HG03196 (cell line): ENCODE results near the gene JAM2.
"Not testable (repeated sequence)": the region's sequence is repeated elsewhere in the genome, so short reads cannot be mapped to it uniquely, and the experiment has no call there.

Experiments
- ATAC-seq: cut with Tn5 transposase; IDR thresholded peaks from one replicate; pipeline ENCODE4 v1.9.1; 2021; ENCODE audit not compliant: unreplicated experiment

The JAM2 gene

DNA sequence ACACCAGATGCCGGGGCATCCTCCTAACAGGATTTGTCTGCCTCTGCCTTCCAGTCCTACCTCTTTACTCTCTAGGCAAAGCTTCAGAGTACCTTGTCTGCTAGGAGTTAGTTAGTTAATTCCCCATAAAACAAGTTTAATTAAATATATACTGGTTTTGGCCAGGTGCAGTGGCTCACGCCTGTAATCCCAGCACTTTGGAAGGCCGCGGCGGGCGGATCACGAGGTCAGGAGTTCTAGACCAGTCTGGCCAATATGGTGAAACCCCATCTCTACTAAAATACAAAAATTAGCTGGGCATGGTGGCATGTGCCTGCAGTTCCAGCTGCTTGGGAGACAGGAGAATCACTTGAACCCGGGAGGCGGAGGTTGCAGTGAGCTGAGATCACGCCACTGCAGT, 75.0 kb downstream of the JAM2 start:
- not testable (repeated sequence) for ATAC-seq

DNA sequence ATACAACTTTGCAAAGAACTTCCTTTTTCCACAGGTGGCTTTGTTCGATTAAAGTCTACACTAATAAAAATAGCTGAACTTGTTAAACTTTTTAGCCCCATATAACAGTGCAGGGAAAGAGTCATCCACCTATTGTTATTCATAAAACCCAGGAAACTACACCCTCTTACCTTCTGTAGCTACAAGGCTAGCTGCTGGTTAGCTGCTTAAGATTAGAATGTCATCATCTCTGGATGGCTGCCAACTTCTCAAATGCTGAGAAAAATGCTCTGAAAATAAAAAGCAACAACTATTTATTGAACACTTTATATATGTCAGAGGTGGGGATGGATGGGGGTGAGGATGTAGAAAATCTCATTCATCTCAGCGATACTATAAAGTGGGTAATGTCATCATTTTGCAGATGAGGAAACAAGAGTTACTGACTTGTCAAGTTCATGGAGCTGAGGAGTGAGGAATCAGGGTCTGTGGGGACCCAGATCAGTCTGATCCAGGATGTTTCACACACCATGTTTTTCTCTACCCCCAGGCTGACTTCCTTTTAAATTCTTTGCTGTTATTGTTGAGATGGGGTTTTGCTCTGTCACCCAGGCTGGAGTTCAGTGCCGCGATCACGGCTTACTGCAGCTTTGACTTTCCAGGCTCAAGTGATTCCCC, 78.6 kb downstream of the JAM2 start:
- no peak for ATAC-seq

DNA sequence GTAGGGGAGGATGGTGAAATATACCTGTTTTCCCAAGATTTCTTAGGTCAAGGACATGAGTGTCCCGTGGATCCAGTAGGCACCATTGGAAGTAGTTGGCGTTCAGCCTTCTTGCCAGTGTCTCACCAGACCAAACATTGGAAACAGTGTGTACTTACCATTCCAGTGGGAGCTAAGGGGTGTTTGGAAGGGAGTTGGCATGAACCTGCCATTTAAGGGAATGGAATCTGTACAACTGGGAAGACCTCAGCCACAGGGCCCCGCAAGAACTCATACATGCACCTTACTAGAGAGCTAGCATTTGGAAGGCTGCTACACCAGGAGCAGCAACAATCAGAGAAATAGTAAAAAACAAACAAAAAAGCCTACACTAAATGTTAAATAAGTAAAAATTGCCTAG, 82.9 kb downstream of the JAM2 start:
- ATAC-seq: no peak

DNA sequence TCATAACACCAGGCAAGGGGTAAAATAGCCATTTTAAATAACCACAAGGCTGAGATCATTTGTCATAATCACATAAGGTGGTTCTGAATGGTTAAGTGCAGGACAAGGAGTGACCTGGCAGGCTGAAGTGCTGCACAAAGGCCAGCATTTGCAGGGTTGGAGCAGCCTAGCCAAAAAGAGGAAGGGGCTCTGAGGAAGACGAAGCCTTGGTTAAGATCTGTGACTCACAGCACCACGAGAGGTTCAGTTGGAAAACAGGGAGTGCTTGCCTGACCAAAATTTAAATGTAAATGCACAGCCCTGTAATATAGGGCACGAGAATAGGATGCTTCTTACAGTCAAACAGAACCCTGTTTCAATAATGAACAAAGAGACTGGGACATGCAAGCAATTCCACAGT, 83.6 kb downstream of the JAM2 start:
- no peak for ATAC-seq

DNA sequence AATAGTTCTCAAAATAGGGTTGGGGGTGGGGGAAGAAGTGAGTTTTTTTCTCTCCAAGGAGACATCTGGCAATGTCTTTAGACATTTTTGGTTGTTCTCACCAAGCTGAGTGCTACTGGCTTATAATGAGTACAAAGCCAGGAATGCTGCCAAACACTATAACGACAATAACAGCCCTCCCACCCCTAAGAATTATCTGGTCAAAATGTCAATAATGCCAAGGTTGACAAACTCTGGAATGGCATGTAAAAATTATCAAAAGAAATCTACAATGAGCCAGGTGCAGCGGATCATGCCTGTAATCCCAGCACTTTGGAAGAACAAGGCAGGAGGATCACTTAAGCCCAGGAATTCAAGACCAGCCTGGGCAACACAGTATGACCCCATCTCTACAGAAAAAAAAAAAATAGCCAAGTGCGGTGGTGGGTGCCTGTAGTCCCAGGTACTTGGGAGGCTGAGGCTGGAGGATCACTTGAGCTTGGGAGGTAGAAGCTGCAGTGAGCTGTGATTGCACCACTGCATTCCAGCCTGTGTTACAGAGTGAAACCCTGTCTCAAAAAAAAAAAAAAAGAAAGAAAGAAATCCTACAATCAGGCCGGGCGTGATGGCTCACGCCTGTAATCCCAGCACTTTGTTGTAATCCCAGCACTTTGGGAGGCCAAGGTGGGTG, 93.2 kb downstream of the JAM2 start:
- ATAC-seq: no peak

DNA sequence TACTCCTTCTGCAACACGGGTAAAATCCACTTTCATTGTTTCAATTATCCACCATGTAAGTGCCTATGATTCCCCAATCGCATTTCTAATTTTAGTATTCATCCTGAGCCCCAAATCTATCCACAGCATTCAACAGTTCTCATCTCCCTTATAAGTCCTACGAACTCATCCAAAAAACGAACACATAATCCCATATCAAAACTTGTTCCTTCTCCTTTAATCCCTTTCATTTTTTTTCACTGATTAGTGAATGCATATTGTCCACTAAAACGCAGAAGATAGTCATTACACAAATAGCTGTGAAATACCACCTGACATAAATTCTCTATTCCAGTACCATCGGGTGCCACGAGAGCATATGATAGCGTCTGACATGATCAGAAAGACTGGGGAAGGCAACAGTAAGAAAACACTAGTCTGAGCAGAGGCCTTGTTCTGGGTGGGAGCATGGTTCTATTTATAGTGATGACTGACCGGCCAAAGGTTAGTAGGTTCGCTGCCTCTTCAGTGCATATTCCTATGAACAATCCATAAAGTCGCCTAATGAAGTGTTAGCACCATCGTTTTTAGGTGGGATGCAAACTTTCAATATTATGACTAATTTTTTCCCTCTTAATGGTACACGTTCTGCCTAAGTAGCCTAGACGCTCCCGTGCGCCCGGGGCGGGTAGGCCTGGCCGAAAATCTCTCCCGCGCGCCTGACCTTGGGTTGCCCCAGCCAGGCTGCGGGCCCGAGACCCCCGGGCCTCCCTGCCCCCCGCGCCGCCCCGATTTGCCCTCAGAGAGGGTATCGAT, 95.0 kb downstream of the JAM2 start:
- ATAC-seq: peak; percentile 8

DNA sequence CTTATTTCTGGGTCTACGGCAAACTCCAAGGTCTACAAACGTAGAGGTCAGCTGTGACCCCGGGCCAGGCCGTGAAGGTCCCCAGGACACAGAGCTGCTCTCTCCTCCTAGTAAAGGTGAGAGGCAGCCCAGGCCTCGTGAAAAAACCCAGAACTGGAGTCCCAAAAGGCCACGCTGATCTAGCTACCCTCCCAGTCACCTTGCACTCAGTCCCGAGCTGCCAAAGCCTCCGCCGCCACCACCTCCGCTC, 95.5 kb downstream of the JAM2 start:
- peak; percentile 3 for ATAC-seq

DNA sequence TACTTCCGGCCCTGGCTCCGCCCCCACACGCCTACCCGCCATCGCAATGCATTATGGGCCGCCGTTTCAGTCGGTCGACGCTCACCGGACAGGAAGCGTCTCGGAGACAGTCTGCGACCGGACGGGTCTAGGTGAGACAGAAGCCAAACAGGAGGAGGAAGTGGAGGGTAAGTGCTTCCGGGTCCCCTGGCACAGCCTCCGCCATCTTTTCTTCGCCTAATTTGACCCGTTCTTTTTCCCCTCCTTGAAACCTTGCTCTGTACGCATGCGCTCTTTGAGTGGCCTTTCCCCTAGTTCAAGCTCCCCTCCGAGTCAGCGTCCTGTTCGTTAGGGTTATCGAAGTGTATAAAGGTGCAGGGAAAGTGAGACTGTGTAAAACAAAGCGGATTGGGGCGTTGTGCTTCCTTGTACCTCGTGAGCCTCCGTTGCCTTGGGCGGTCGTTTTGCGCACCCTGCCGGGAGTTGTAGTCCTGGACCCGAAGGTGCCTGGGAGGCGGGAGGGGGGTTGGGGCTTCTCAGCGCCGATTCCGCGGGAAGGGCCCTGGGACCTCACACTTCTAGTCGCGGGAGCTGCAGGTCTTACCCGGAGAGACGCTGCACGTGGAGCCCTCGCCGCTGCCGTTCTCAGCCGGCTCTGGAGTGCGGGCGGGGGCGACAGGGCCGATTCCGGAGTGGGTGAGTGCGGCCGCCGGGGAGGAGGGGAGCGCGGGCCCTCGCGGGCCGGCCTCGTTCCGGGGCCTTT, 96.0 kb downstream of the JAM2 start, which contains the start of the genes ATP5PF and GABPA:
Gene ATP5PF, minus strand, starts transcription at position 1 of the 742 bp plus-strand sequence. CDS start 5,110 bp downstream, outside the sequence.
Gene GABPA, plus strand, starts transcription at position 69 of the 742 bp plus-strand sequence. CDS start 6,627 bp downstream, outside the sequence.
- ATAC-seq: peak; percentile 91

DNA sequence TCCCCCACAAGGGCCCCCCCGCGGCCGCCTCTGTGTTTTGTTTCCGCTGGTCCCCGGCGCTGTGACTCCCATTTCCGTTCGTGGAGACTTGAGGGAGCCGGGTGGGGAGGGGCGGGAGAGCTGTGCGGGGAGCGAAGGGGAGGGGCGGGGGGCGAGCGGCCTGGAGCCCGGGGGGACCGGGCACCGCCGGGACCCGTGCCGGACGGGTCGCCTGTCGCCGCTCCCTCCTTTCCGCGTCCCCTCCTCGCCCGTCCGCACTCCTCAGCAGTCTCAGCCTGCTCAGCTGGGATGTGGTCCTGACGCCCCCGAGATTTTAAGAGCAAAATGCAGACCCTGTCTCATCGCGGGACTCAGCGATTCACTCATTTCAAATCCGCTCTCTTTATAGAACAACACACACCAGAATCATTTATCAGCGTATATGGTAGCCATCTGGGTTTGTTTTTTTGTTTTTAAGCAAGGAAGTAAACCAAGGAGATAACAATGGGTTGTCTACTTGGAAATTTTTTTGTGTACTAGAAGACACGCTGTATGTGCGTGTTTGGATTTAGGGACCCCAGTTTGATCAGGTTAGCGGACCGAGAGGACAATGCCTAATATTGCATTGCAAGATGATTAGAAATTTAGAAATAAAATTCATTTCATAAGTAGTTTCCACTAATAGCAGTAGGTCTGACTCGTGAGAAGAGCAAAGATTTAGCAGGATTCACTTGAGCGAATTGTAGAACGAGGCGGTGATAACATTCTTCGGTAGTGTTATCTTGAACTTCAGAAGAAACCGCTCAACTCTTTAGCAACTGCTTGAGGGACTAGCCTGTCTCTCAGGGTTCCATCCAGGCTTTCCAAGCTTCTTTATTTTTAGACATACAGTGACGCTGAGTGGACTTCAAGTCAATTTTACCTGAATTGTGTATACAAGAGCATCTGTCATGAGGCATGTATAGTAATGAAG, 96.9 kb downstream of the JAM2 start:
- ATAC-seq: peak; percentile 12

DNA sequence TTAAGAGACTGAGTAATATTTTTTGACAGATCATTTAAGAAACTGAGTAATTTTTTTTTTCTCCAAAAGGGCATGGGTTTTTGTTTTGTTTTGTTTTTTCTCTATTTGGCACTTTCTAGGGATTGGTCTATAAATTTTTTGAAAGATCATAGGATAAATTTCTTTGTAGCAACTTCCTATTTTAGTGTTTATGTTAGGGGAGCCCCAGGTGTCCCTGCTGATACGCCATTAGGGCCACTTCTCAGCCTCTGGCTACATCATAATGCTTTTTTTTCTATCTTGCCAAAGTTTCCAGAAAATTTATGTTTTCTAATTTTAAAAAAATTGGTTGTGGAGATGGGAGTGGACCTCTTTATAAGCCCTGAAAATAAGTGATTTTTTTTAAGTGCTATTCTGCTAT, 98.4 kb downstream of the JAM2 start:
- no peak for ATAC-seq

DNA sequence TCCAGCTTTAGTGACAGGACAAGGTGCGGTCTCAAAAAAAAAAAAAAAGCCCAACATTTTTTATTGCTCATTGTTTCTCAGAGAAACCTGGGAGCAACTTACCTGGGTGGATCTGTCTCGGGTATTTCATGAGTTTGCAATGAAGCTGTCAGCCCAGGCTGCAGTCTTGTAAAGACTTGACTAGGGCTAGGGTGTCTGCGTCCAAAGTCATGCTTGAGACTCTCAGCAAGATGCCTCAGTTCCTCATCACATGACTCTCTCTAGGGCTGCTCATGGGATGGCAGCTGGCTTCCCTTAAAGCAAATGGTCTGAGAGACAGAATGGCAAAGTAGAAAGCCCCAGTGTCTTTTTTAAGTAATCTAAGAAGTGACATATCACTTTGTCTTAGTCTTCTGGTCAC, 103.8 kb downstream of the JAM2 start:
- ATAC-seq: no peak

DNA sequence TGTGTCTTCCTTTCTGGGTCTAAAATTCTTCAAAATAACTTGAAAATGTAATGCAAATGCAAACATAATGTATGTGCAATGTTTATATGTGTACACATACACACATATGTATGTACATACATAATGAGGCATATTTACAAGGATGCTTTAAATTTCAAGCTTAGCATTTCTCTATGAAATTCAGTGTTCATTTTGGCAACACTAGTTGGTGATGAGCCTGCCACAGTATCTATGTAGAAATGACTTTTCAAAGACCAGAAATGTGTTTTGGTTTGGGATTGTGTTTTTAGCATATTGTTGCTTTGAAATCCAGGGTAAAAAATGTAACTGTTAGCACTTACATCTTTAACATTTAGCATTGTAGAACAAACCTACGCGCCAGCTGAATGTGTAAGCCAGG, 105.8 kb downstream of the JAM2 start:
- no peak for ATAC-seq

DNA sequence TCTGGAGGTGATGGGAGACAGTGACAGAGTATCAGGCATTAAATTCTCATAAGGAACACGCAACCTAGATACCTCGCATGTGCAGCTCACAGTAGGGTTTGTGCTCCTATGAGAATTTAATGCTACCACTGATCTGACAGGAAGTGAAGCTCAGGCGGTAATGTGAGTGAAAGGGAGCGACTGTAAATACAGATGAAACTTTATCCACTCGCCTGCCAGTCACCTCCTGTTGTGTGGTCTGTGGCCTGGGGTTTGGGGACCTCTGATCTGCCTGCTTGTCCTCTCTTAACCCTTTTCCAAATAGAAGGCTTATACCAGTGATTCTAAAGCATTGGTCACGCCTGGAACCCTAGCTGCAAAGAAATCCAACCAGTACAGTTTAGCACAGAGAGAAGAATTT, 111.0 kb downstream of the JAM2 start:
- no peak for ATAC-seq

DNA sequence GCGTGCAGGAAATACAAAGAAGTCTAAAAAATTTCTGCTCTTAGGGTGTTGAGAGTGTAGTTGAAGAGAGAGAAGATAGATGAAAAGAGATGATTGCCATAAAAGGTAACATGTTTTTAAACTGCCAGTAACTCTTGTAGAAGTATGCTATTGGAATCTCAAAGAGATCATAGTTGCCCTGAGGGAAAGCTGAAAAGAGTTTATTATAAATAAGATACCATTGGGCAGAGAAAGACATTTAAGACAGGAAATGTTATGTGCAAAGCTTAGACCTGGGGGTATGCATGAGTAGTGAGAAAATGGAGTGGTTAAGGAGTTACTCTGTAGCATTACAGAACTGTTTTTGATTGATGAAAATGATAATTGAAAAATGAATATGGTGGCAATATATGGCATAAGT, 113.4 kb downstream of the JAM2 start:
- ATAC-seq: no peak

DNA sequence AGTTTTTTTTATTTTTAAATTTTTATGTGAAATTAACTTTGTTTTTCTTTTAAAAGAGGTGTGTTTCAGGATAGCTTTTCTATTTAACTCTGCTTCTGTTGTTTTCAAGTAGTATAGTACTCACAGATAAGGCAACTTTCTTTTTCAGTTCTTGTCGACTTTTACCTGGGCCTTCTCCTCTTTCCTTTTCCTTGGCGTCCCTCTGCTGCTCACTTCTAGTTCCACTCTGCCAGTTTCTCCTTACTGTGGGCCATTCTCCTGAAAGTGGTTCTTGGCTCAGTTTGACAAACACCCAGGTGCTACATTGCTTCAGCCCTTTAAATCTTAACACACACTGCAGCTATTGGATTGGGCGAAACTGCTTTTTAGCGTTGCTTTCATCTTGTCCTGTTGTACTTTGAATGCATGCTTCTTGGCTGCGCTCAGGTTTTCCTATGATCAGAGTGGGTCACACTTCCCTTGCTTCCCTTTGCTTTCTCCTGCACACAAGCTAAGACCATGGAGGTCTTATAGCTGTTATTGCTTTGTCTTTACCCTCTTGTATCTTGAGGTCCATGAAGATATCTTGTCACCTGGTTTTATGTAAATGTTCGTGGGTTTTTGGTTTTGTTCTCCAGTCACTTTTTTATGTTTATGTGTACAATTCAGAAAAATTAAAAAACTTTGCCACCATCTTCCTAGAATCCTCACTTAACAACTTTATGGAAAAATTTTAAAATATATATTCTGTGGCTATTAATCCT, 117.3 kb downstream of the JAM2 start:
- no peak for ATAC-seq

DNA sequence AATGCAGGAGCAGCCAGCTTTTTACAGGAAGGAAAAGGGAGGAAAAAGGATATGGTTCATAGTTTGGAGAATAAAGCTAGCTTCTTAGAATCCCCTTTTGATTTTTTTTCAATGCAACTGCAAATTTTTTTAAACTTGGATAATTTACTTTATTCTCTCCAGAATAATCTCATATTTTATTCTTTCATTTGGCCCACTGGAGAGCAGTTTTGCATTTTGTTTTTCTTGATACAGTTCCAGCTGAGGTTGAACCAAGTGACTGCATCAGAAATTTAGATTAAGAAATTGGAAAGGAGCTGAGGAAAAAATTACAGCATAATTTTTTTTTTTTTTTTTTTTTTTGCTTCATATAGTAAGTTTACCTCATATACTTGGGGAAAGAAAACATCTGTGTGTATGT, 118.5 kb downstream of the JAM2 start:
- ATAC-seq: no peak

DNA sequence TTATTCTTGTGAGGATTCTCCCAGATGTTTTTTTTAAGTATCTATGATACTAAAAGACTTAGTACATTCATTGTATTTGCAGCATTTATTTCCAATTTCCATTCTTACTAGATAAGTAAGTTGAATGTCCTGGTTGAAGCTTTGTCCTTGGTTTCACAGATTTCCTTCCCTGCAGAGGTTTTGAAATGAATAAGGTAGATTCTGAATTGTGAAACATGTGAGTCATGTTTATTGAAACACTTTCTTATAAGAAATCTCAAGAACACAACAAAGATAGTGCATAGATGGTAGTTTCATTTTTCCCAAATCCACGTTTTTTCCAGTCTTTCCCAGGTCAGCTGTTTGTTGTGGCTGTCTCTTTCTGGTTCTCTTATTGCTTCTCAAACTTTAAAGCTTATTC, 120.5 kb downstream of the JAM2 start:
- no peak for ATAC-seq

DNA sequence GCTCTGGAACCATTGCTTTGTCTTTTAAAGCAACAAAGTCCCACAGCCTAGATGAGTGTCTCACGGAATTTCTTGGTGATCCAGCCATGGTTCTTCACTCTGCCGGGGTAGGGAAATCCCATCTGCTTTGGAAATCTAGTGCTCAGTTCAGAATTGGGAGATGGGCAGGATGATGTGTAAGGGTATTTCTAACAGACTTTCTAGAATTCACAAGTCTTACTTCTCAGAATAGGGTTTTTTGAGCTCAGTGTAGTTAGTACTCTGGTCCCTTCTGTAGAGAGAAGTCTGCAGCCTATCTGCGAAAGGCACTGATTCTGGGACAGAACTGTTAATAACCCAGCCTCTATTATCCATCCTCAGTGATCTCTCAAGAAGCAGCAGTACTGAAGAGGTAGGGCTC, 121.0 kb downstream of the JAM2 start:
- no peak for ATAC-seq

DNA sequence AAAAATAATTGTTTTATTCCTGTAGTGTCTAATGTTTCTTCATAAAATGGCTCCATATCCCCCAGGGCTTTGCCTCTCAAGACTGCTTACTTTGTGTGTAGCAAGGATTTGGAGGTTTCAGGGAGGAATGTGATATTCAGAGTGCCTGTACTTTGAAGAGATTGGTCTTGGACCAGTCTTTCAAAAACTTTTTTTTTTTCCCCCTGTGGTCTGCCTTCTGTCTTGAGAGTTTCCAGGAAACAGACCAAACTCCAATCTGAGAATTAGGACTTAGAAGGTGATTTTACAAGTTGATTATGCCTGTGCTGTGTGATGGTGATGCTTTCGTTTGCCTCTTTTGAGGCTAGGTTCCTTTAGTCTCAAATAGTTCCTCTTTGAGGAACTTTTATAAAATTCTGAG, 121.6 kb downstream of the JAM2 start:
- no peak for ATAC-seq

DNA sequence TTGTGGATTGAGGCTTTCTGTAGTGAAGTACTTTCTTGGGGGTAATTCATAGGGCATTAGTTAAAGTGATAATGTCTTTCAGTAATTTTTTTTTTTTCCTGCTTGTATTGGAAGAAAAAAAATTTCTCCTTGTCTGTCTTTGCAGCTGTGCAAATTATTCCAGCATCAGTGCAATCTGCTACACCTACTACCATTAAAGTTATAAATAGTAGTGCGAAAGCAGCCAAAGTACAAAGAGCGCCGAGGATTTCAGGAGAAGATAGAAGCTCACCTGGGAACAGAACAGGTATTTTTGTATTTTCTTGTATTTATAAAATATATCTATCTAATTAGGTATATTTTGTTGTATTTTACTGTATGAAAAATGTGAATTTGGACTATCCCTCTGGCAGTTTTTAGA, 125.0 kb downstream of the JAM2 start:
- no peak for ATAC-seq
